HG02973 (cell line): ENCODE data around the gene GRK4.
"Not testable (repeated sequence)": the region's sequence is repeated elsewhere in the genome, so short reads cannot be mapped to it uniquely, and the experiment has no call there.

Experiments
- ATAC-seq: cut with Tn5 transposase; IDR thresholded peaks from one replicate; pipeline ENCODE4 v1.9.1; 2021; ENCODE audit warnings: moderate library complexity; ENCODE audit not compliant: unreplicated experiment

The GRK4 gene

DNA sequence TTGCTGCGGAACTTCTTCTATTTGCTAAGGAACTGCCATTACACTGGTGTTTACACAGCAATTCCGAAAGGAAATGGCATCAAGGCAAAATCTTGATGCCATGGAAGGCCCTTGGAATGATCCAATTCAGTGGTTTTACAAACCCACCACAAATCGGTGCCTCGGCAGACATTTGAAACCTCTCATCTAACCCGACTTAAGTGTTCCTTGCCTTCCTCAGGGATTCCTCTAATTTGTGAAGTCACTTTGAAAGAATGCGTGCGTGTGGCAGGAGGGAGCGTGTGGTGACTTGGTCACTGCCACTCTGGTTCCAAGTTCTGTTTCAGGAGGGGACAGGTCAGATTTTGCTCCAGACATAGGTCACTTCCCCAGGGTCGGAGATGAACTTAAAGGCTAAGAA lies 4.9 kb upstream of the GRK4 start:
- no peak for ATAC-seq

DNA sequence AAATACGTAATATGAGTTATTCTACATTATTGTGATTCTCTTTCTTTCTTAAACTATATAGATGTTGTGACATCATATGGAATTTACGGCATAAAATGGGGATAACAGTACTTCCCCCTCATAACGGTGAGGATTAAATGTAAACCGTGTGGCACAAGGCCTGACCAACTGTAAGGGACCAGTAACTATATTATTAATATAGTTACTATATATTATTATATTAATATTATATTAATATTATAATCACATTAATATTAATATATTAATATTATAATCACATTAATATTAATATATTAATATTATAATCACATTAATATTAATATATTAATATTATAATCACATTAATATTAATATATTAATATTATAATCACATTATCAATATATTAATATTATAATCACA lies 2.9 kb upstream of the GRK4 start:
- ATAC-seq: not testable (repeated sequence)

DNA sequence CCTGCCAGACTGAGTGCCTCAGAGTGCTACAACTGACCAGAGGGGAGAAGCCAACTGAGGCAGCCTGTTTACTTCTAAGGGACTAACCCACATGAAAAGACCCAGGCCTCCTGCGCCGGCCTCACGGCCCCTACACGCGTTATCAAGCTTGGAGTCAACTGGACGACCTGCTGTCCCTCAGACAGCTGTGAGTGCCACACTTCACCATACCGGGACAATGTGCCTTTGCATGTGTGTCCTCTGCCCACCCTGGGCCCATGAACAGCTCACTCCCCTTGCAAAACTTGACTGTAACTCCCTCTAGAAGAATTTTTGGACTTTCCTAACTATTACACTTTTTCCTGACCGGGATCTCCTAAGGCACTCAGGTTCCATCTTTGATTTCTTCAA lies 2.0 kb upstream of the GRK4 start:
- ATAC-seq: no peak

DNA sequence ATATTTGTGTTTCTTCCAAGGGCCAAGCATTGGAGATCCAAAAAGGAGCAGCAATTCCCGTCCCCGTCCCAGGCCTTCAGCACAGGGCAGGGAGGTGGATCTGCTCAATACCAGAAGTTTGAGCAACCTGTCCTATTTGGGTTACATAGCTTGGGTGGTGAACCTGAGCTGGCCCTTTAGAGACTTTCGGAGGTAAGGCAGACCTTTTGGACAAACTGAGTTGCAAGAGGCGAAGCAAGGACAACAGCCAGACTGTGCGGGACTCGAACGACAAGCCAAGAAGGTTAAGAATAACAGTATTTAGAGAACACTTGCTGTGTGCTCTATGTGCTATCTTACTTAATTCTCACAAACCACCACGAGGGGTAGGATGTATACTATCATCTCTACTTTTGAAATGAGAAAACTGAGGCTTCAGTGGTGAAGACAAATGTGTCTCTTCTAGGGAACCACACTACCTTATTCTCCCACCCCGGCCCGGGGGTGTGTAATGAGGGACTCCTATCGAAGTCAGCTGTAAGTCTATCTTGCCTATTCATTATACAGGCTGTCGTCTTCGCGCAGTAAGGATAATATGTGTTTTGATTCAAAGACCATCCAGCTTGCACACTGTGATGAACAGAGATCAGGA lies 1.4 kb upstream of the GRK4 start:
- no peak for ATAC-seq

DNA sequence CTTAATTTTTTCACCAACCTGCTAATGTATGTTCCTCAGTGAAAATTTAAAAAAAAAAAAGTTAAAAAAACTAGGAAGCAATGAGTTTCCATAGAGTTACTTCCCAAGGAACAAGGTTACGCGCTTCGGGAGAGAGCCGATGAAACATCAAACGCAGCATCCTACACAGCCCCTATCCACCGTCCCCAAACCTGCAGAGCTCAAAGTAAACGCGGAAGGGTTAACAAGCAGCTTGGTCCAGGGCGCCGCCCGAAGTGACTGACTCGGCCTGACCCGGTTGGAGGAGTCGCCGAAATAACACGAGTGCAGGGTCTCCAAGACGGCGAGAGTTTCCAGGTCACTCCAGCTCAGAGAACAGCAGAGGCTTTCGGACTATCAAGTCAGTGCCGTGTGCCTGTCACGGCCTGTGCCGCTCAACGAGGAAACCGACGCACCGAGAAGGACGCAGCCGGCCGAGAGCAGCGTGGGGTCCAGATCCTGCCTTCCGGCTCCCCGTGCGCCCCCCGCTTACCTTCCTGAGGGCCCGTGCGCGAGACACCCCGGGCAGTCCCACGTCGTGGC lies 677 bp upstream of the GRK4 start:
- ATAC-seq: peak; percentile 22

DNA sequence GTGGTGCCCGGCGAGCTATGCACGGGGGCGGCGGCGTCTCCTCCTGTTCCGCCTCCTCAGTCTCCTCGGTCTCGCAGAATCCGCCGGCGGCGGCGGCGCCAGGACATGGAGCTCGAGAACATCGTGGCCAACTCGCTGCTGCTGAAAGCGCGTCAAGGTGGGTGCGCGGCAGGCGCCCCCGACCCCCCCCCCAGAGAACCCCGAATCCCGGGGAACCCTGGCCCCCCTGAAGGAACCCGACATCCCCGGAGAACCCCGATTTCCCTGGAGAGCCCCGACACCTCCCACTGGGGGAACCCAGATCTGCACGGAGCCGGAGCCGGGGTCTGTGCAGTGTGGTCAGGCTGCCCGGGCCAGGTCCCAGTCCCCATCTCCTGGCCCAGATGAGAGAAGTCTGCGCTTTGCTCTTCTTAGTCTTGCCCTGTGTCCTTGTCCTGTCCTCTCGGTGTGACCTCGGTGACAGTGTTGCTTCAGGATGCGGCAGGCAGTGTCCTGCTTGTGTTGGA lies 648 bp downstream of the GRK4 start:
- no peak for ATAC-seq

DNA sequence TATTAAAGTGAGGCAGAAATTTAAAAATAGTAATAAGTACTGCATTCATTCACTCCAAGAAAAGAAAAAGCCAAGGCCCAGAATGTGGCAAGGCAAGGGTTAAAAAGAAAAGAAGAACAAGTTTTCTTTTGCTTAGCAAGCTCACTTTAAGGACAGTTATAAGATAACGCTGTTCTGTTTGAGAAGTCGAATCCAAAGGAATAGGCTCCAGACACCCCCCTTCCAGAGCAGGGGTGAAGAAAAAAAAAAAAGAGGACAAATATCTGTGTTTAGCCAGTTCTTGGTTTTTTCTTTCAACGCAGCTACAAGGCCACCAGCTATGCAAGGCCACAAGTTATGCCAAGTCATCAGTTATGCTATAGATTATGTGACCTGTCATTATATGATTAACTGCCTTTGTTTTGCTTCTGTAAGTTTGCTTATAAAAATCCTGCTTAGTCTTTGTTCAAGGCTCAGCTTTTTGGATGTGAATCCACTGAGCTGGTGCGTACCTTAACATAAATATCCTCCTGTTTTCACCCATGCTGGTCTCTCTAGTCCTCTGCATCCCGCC lies 1.4 kb downstream of the GRK4 start:
- ATAC-seq: no peak

DNA sequence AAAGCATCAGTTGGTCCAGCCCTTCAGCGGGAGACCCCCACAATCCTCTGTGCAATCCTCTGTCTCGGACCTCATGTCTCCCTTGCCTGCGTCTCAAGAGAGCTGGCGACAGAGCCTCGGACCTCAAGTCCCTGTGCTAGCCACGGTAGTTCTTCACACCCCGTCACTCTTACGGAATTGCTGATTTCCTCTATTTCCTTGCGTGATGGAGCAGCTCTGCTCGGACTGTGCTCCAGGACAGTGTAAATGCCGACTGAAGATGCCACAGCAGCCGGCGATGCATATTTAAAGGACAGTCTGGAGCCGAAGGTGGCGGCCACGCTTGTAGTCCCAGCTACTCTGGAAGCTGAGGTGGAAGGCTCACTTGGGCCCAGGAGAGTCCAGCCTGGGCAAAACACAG lies 1.9 kb downstream of the GRK4 start:
- ATAC-seq: no peak

DNA sequence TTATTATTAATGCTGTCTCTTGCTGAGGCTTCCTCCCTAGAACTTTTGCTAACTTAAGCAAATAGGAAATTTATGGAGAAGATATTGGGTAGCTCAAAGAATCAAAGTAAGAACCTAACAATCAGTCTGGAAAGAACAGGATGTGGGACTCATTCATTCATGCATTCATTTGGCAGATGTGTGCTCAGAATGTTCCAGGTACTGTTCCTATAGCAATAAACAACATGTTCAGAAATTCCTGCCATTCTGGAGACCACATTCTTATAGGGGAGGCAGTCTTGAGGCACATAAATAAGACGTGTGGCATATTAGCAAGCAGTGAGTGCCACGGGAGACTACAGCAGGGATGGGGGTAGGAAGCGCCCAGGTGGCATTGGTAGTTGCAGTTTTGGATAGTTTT lies 5.0 kb downstream of the GRK4 start:
- ATAC-seq: no peak

DNA sequence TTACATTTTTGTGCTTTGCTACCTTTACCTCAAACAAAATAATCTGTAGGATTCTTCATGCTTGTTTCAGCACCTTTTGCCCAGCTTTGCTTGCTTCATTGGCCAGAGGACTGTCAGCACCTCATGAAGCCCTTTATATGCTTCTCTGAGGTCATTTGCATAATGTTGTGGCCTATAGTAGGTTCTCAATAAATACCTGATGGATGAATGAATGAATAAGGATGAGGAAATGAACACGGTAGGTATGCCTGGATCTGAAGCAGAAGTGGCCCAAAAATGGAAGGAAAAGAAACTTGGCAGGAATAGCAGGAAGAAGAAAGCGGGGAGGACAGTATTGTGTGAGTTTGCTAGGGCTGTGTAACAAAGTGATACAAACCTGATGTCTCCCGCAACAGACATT lies 7.9 kb downstream of the GRK4 start:
- no peak for ATAC-seq

DNA sequence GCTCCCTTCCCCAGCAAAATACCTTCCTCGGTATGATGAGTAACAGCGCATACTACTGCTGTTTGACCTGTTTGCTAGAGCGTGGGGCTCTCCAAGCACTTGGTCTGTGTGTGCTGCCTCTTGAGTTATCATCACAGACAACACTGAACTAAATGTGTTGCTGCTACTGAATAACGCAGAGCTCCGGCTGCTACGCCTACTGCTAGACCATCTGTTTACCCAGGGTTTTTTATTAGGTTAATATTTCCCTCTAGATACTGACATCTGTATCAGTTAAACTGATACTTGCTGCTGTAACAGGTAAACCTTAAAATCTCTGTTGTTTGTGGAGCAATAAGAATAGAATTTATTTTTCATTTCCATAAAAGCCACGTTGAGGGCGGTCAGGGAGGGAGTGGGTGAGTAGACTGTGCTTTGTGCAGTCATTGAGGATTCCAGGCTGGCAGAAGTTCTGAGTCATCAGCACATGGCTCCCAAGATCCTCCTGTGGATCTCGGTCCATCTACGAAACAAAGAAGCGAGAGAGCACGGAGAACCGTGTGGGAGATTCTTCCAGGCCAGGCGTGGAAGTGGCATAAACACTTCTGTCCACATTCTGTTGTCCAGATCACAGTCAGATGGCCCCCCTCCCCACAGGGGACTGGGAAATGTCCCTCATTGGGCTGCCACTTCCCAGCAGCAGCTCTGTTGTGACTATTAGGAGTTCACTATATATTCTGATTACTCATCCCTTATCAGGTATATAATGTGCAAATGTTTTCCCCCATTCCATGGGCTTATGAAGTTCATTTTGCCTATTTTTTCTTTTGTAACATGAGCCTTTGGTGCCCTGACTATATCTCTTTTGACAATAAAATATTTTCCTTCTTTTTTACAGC lies 14.1 kb downstream of the GRK4 start:
- no peak for ATAC-seq

DNA sequence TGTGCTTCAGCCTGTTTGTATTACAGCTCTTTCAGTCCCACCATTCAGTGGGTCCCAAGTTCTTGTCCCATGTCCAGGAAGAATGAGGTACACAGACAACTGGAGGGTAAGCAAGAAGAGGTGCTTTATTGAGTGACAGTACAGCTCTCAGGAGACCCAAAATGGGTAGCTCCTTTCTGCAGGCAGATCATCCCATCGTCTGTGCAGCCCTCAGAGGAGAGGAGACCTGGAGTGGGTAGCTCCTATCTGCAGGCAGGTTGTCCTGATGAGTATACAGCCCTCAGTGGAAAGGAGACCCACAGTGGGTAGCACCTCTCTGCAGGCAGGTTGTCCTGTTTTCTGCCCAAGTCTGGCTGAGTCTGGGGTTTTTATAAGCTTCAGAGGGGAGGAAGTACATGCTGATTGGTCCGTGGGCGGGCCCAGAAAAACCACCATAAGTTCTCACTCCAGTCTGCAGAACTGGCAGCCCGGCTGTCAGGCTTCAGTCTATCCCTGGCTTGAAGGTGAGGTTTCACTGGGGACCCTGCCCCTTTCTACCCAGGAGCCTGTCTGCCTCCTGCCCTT lies 18.0 kb downstream of the GRK4 start:
- ATAC-seq: no peak

DNA sequence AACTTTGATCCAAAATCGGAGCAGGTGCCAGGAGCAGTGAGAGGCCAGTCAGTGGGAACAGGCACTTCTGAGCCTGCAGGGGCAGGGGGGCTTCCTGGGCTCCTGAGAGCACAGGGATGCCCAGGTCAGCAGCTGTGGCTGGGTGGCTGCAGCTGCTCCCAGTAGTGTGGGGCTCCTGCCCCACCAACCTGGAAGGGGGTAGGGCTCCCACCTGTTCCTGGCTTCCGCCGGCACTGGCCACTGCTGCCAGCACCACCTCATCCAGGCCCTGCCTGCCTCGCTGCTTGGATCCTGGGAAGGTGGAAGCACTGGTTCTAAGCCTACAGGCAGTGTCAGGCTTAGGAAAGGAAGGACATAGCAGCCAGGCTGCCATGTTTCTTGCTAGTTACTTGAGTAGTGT lies 18.6 kb downstream of the GRK4 start:
- ATAC-seq: no peak

DNA sequence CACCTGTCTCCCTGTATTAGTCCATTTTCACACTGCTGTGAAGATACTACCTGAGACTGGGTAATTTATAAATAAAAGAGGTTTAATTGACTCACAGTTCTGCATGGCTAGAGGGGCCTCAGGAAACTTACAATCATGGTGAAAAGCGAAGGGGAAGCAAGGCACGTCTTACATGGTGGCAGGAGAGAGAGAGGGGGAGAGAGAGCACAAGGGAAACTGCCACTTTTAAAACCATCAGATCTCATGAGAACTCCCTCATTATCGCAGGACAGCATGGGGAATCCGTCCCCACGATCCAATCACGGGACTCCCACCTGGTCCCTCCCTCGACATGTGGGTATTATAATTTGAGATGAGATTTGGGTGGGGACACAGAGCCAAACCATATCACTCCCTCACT lies 20.3 kb downstream of the GRK4 start:
- ATAC-seq: not testable (repeated sequence)

DNA sequence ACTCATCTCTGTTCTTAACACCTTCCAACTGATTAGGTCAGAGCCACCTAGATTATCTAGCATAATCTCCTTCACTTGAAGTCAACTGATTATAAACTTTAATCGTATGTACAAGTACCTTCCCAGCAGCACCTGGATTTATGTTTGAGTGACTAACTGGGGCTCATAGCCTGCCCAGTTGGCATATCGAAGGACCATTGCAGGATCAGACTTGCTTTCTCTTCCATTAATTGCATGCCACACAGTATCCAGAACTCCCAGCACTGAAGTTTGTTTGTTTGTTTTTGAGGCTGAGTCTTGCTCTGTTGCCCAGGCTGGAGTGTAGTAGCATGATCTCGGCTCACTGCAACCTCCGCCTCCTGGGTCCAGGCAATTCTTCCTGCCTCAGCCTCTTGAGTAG lies 27.9 kb downstream of the GRK4 start:
- ATAC-seq: no peak

DNA sequence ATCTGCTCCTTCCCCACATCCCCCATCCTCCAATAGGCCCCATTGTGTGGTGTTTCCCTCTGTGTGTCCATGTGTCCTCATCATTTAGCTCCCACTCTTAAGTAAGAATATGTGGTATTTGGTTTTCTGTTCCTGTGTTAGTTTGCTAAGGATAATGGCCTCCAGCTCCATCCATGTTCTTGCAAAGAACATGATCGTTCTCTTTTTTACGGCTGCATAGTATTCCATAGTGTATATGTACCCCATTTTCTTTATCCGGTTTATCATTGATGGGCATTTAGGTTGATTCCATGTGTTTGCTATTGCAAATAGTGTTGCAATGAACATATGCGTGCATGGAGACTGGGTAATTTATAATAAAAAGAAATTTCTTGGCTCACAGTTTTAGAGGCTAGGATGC lies 31.5 kb downstream of the GRK4 start:
- ATAC-seq: no peak

DNA sequence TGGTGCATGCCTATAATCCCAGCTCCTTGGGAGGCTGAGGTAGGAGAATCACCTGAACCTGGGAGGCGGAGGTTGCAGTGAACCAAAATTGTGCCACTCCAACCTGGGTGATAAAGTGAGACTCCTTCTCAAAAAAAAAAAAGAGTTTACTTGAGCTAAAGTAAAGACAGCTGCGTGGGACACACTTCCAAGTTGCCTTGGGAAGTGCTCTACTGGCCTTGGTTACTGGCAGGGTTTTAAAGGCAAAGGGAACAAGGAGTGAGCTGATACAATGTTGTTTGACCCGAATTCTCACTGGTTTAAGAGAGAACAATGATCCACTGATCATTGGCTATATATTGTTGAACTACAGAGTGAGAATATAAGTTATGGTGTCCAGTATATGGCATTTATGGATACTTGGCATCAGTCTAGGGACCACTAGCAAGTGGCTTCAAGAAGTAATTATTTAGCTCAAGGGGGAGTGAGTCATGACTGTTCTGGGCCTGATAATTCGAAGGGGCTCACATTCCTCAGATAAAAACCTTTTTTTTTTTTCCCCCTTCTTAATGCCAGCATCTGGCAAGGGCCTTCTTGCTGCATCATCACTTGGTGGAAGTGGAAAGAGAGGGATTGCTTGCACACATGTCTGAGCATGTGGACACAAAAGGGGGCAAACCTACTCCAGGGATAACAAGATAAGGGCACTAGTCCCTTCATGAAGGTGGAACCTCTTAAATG lies 32.3 kb downstream of the GRK4 start:
- no peak for ATAC-seq

DNA sequence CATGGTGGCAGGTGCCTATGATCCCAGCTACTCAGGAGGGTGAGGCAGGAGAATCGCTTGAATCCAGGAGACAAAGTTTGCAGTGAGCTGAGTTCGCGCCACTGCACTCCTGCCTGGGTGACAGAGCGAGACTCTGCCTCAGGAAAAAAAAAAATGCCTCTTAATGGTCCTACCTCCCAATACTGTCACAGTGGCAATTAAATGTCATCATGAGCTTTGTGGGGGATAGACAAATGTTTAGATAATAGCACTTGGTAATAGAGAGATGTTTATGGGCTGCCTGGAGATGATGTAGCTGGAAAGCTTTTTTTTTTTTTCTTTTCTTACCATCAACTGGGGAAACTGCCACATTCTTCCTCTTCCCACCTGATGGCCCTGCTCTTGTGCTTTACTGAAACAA lies 33.0 kb downstream of the GRK4 start:
- no peak for ATAC-seq

DNA sequence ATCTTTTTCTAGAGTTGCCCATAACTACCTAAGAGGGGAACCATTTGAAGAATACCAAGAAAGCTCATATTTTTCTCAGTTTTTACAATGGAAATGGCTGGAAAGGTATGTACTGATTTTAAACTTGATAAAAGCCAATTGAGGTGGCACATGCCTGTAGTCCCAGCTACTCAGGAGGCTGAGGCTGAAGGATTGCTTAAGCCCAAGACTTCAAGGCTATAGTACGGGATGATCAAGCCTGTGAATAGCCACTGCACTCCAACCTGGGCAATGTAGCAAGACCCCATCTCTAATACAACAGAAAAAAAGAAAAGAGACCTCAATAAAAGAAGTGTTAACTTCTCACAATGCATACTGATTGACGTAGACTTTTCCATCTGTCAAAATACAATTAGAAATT lies 44.4 kb downstream of the GRK4 start:
- no peak for ATAC-seq

DNA sequence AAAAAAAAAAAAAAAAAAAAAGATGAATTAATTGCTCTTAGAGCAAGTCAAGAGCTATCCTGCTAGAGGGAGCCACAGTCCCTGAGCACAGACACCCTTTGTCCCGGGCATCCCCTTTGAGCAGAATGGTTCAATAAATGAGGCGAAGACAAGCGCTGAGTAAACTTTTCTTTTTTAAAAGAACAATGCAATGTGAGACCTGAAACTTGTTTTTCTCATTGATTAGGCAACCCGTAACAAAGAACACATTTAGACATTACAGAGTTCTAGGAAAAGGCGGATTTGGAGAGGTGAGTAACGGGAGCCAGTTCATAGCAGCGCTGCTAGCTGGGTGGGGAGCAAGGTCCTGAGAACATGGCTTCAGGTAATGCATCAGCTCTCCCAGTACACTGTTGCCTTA lies 46.1 kb downstream of the GRK4 start:
- ATAC-seq: no peak

DNA sequence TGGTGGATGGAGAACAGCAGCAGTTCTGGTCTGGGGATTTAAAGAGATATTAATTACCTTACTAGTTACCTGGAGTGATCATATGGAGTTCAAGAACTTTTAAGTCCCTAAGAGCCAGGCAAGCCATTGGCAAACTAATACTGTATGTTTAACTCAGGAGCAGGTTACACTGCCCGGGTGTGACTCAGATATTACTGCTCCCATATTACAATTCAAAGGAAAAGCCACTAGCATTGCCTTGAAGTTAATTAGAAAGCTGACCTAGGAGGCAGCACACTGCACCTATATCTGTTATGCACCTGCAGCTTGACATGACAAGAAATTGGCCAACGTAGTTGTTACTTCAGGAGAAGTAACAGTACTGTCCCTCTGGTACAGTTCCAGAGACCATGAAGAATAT lies 47.2 kb downstream of the GRK4 start:
- no peak for ATAC-seq
